GM18505 (cell line): ENCODE measurements around the gene IL27RA.

Source experiments
- ATAC-seq: cut with Tn5 transposase; IDR thresholded peaks from one replicate; pipeline ENCODE4 v1.9.1; 2021; ENCODE audit not compliant: unreplicated experiment
- POLR2A ChIP-seq: IDR thresholded peaks from 4 replicates; pipeline ENCODE4 v1.6.1; 2011; ENCODE audit warnings: borderline replicate concordance; ENCODE audit not compliant: insufficient read depth, insufficient read length; ENCODE audit errors: extremely low read depth

The IL27RA gene

DNA sequence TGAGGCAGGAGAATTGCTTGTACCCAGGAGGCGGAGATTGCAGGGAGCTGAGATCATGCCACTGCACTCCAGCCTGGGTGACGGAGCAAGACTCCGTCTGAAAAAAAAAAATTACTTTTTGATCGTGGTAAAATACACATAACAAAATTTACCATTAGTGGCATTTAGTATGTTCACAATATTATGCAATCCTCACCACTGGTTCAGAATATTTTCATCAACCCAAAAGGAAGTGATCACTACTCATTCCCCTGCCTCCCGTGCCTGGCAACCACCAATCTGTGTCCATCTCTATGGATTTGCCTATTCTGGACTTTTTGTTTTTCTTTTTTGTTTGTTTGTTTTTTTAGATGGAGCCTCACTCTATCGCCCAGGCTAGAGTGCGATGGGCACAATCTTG, 31.5 kb downstream of the IL27RA start:
- no peak for ATAC-seq
- no peak for TF ChIP-seq POLR2A

DNA sequence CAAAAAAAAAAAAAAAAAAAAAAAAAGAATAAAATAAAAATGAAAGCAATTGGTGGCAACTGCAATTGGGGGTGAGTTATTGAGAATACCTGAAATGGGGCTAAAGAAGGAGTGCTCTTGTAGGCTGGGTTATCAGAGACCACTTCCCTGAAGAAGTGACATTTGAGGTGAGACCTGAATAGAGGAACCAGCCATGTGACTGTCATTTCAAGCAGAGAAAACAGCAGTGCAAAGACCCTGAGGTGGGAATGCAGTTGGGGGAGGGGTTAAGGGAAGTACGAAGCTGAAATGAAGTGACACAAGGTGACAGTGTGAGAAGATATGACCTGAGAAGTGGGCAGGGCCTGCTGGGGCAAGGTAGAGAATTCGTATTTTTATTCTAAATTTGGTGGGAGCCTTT, 34.6 kb downstream of the IL27RA start:
- ATAC-seq, result no peak
- no peak for TF ChIP-seq POLR2A

DNA sequence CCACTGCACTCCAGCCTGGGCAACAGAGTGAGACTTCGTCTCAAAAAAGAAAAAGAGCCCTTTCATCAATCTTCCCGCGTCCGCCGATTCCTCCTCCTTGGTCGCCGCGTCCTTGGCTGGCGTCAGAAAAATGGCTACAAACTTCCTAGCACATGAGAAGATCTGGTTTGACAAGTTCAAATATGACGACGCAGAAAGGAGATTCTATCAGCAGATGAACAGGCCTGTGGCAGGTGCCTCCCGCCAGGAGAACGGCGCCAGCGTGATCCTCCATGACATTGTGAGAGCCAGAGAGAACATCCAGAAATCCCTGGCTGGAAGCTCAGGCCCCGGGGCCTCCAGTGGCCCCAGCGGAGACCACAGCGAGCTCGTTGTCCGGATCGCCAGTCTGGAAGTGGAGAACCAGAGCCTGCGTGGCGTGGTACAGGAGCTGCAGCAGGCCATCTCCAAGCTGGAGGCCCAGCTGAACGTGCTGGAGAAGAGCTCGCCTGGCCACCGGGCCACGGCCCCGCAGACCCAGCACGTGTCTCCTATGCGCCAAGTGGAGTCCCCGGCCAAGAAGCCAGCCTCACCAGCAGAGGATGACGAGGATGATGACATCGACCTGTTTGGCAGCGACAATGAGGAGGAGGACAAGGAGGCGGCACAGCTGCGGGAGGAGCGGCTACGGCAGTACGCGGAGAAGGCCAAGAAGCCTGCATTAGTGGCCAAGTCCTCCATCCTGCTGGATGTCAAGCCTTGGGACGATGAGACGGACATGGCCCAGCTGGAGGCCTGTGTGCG, 38.9 kb downstream of the IL27RA start:
- no peak for ATAC-seq
- TF ChIP-seq POLR2A, result no peak

DNA sequence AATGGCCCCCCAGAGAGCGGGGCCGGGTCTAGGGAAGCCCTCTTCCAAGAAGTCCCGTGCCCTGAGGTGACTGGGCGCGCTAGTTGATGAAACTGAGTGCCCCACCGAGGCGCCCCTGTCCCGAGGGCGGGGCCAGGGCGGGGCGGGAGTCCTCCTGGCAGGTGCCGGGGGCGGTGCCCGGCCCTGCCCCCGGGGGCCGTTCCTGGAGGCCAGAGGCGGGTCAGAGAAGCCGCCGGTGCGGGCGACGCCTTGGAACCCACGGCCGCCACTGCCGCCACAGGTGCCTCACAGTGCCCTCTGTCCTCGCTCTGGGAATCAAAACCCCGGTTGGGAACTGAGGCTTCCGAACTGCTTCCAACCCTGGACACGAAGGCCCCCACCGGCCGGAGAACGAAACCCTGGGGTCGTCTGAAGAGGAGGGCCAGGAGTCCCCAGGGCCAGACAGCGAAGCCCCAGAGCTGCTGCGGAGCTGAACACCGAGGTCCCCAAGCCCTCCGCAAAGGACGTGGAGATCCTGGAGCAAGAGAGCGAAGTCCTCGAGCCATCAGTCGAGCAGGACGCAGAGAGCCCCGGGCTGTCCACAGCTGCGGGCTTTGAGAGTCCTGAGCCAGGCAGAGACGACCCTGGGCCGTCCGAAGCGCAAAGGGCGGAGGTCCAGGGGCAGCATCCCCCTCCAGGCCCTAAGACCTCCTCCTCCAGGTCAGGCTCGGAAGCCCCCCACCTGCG, 41.1 kb downstream of the IL27RA start, which contains the start of gene MISP3:
TSS of gene MISP3 (plus strand) at position 252 of the 726 bp plus-strand sequence. CDS start 524 bp downstream, outside the sequence.
- ATAC-seq, result peak; percentile 16

DNA sequence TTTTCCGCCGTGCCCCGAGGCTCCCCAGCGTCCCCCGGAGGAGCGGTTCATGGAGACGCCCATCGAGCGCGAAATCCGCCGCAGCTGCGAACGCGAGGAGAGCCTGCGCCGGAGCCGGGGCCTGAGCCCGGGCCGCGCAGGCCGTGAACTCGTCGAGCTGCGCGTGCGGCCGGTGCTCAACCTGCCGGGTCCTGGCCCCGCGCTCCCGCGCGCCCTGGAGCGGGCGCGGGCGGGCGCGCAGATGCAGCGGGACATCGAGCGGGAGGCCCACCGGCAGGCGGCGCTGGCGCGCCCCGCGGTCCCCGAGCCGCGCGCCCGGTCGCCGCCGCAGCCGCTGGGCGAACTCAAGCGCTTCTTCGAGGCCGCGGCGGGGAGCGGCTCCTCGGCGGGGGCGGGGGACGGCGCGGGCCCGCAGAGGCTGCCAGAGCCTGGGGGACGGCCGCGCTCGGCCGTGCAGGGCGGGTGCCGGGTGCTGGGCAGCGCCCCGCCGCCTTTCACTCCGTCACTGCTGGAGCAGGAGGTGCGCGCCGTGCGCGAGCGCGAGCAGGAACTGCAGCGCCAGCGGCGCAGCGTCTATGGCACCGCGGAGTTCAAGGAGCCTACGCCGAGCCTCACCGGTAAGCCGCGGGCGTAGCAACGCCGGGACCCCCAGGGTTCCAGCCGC, 41.8 kb downstream of the IL27RA start:
- peak; percentile 49 for ATAC-seq

More for the DNA sequence above, 41.1 kb downstream of the IL27RA start, which contains the start of gene MISP3:
- no peak for TF ChIP-seq POLR2A

DNA sequence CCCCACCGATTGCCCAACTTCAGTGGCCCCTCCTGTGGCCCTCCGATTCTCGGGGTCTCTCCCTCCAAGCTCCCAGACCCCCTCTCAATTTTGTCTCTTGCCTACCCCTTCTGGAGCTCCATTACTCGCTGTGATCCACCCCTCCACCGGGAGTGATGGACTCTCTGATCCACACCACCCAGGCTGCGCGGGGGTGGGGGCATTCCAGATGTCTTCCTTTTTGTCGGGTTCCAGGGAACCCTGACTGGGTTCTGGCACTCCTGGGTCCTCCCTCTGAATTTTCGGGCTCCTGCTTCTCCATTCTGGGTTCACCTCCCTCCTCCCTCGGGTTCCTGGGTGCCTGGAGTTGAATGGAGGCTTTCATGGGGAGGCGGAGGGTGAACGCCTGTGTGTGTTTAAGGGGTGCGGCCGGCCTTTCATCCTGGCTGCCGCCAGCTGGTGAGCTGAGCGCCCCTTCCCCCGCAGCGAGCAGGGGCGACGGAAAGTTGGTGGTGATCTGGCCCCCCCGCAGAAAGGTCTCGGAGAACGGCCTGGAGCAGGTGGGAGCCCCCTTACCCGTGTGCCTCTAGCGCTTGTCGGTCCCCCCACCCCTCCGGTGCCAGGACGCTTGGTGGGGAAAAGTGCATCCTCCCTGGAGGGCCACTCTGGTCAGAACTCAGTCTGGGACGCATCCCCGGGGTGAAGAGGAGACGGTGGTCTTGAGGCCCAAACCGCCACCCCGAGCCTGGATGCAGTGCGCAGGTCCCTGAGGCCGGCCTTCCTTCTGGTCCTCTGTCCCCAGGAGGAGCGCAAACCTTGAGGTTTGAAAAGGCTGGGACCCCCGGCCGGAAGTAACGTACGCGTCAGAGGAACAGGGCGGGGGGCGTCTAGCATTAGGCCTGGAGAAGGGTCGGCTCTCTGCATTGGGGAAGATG, 42.6 kb downstream of the IL27RA start:
- no peak for ATAC-seq
- TF ChIP-seq POLR2A, result no peak

More for the DNA sequence above, 41.8 kb downstream of the IL27RA start:
- TF ChIP-seq POLR2A, result peak; percentile 35

DNA sequence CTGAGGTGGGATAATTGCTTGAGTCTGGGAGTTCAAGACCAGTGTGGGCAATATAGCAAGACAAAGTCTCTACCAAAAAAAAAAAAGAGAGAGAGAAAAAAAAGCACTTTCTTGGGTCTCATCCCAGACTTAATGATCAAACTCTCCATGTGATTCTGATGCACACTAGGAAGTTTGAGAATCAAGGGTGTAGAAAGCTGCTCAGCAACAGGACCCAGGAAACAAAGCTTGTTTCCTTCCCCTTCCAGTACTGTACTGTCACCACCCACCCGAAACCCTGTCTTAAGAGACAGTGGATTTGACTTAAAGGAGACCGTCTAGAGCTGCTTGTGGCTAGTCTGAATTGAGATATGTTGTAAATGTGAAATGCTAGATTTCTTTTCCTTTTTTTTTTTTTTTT, 46.8 kb downstream of the IL27RA start:
- no peak for TF ChIP-seq POLR2A
- no peak for ATAC-seq

DNA sequence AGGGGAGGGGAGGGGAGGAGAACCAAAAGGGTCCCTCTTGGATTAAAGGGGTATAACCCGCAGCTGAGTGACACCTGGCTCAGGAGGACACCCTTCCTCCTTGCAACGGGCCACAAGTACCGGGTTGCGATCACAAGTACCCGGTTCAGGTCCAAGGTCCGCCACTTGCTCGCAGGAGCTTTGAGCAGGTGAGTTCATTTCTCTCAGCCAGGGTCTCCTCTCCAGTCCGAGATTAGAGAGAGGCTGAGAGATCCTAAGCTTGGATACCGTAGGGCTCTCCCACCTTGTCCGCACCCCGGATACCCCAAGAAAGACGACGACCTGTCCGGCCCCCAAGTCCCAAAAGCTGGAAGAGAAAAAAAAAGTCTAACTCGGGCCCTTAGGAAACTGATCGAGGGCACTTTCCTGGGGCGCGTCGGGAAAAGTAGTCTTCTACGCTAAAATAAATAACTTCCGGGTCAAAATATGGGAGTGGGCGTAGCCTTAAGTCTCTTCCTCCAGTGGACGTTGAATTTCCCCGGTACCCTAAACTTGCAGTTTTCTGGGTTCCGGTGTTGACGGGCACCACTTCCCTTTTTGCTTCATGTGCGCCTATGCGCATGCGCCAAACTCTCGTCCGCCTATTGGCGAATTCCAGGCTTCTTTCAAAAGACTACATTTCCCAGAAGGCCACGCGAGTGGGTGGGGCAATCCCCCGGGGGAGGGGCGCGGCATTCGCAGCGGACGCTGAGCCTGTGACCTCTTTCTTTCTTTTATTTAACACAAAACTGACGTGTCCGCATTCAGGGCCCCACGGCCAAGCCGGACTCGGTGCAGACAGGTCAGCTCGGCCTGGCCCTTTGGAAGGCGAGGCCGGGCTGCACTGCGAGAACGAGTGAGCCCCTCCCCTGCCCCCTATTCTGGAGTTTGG, 49.6 kb downstream of the IL27RA start:
- peak; percentile 73 for TF ChIP-seq POLR2A
- ATAC-seq, result peak; percentile 80

DNA sequence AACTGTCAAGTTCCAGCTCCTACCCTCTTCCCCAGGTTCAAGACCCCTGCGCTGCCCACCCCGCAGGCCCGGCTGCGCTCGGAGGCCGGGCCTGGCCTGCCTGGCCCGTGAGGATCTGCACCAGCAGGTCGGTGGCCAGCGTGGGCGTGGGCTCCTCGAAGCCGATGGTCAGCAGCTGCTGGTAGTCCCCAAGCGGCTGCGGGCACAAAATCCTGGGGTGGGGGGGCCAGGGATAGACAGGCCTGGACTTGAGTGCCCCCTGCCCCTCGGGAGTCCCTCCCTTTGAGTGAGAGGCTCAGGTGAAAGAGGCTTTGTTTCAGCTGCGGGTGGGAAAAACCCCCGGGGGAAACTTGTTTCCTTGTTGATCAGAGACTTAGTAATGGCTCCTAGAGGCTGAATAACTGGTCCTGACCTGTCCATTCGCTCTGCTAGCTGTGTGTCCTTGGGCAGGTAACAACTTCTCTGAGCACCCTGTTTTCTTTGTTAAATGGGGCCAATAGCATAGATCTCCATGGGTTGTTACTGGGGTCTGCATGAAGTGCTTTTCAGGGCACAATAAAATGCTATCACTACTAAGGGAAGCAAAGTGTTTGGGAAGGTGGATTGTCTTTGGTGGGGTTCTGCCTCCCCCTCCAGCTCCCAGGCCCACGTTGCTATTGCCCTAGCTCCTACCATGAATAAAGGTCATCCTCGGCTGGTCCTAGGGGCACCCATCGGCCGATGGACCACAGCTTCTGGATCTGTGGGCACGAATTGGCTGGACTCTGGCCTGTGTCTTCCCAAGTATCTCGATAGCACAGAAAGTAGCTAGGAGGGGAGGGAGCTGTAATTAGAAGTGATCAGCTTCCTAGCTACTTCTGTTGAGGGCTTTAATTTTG, 50.5 kb downstream of the IL27RA start:
- TF ChIP-seq POLR2A, result no peak
- ATAC-seq, result peak; percentile 12

DNA sequence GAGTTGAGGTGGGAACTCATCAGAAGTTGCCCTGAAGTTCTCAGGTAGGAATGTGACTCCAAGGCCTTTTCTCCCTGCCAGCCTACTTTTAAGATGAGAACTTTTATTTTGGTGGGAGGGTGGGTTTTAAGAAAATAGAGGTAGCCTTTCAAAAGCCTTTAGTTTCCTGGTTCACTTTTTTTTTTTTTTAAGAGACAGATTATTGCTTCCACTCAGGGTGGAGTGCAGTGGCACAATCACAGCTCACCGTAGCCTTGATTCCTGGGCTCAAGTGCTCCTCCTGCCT, 51.1 kb downstream of the IL27RA start:
- no peak for TF ChIP-seq POLR2A
- ATAC-seq, result no peak

DNA sequence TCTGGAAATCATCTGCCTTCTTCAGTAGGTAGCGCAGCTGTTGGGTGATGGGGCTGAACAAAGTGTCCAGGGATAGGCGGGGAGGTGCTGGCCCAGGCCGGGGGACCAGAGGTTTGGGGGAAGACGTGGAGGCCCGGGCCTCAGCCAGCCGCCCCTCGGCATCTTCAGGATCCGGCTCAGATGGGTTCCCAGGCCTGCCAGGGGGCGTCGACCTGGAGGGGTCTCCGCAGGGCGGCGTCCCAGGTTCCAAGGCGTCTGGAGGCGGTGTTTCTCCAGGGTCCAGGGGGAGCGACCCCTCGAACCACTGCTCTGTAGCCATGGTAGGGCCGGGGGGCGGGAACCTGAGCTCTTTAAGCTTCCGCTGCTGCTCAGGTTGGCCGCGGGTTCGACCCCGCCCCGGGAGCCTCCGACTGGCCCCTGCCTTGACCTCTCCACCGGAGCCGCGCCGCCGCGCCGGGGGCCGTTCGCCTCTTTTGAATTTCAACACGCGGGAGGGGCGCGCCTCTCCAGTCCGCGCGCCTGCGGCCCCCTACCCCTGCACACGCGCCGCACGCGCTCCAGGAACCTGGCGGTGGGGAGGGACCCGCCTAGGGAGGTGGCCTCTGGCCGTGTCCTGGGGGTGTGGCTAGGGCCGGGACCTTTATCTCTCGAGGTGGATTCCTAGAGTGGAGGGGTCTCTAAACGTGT, 53.9 kb downstream of the IL27RA start, which contains the start of gene C19orf67:
TSS of gene C19orf67 (minus strand) at position 475 of the 687 bp plus-strand sequence. CDS start at position 319, 156 bp downstream.
- TF ChIP-seq POLR2A, result no peak
- ATAC-seq, result no peak

DNA sequence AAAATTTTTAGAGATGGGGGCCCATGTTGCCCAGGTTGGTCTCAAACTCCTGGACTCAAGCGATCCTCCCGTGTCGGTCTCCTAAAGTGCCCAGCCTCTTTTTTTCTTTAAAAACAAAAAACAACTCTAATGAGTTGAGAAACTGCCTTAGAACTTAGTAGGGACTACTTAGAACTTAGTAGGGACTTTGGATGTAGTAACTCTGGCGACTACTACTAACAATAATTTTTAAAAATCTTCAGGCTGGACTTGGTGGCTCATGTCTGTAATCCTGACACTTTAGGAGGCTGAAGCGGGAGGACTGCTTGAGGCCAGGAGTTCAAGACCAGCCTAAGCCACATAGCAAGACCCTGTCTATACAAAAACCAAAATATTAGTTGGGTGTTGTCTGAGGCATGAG, 54.5 kb downstream of the IL27RA start:
- TF ChIP-seq POLR2A, result no peak
- ATAC-seq, result no peak
